OCI-LY1 (cell line): ENCODE results near the gene SLC35A5.

Source experiments
- EZH2 ChIP-seq: fragments of 200-600 bp; sonication (generic), shearing (Covaris generic); IDR thresholded peaks from 2 replicates; pipeline ENCODE4 v1.8.0; 2017; ENCODE audit warnings: borderline replicate concordance, mixed run types, mild to moderate bottlenecking, antibody characterized with exemption, low read length, moderate library complexity, mixed read lengths
- TF ChIP-seq, protein P1 (sequence below): fragments of 200-600 bp; sonication (generic), shearing (Covaris generic); IDR thresholded peaks from 2 replicates; pipeline ENCODE4 v1.5.1; 2017; ENCODE audit warnings: mild to moderate bottlenecking, antibody characterized with exemption, low read length, moderate library complexity, mixed read lengths

DNA sequence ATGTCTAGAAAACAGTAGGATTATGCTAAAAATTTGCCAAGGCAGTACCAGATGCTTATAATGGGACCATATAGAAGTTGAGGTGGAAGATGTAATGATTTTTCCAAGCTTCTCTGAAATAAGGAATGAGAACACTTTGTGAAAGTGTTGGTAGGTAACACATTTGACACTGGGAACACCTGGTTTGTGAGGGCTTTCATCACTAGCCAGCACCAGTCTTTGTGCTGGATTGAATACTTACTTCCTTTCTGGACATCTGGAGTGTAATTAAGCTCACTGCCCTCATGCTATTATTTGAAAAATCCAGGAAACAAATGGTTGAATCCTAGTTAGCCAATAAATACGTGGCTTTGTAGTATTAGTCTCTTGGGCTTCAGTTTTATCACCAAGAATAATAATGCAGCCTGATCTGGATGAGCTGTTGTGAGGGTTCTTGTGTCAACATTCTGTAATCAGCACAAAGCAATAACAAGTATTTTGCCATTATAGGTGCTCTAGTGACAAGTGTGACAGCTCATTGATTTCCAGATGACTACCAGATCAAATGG is 66.1 kb downstream of the SLC35A5 start:
- TF ChIP-seq, protein P1, sequence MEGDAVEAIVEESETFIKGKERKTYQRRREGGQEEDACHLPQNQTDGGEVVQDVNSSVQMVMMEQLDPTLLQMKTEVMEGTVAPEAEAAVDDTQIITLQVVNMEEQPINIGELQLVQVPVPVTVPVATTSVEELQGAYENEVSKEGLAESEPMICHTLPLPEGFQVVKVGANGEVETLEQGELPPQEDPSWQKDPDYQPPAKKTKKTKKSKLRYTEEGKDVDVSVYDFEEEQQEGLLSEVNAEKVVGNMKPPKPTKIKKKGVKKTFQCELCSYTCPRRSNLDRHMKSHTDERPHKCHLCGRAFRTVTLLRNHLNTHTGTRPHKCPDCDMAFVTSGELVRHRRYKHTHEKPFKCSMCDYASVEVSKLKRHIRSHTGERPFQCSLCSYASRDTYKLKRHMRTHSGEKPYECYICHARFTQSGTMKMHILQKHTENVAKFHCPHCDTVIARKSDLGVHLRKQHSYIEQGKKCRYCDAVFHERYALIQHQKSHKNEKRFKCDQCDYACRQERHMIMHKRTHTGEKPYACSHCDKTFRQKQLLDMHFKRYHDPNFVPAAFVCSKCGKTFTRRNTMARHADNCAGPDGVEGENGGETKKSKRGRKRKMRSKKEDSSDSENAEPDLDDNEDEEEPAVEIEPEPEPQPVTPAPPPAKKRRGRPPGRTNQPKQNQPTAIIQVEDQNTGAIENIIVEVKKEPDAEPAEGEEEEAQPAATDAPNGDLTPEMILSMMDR = no peak
- no peak for TF ChIP-seq EZH2
